Measurements from ENCODE around the gene SEMA5A.

GRCh38 chr5:9058161-9058560, 487.7 kb downstream of the SEMA5A start:
- TF ChIP-seq POLR2A (IDR thresholded peaks at IDR 0.05) (no peak), CTCF (IDR thresholded peaks at IDR 0.05) (no peak), POLR2AphosphoS5 (IDR thresholded peaks at IDR 0.05) (no peak)
